BE2C (cell line): Measurements from ENCODE around the gene HMG20B.

Experiments used
- DNase-seq: peaks from one replicate; pipeline ENCODE4 v3.0.0-alpha.2; 2020
- H3K27me3 ChIP-seq: fragments of 250-450 bp; sonication (Bioruptor Pico); 2 replicates; pipeline ENCODE4 v1.5.1; 2020; ENCODE audit warnings: mild to moderate bottlenecking
- H3K36me3 ChIP-seq: fragments of 250-450 bp; sonication (Bioruptor Pico); 2 replicates; pipeline ENCODE4 v1.5.1; 2020; ENCODE audit warnings: mild to moderate bottlenecking
- H3K4me1 ChIP-seq: fragments of 250-450 bp; sonication (Bioruptor Pico); 2 replicates; pipeline ENCODE4 v1.5.1; 2020
- H3K4me3 ChIP-seq: 2 replicates; pipeline ENCODE4 v1.5.1; 2011; ENCODE audit warnings: low read depth, low read length
- H3K9me3 ChIP-seq: fragments of 250-450 bp; sonication (Bioruptor Pico); 2 replicates; pipeline ENCODE4 v1.5.1; 2020
- TF ChIP-seq, protein P1 (sequence below): IDR thresholded peaks from 2 replicates; pipeline ENCODE4 v1.5.1; 2012; ENCODE audit warnings: mild to moderate bottlenecking, low read depth, low read length

HMG20B gene

DNA sequence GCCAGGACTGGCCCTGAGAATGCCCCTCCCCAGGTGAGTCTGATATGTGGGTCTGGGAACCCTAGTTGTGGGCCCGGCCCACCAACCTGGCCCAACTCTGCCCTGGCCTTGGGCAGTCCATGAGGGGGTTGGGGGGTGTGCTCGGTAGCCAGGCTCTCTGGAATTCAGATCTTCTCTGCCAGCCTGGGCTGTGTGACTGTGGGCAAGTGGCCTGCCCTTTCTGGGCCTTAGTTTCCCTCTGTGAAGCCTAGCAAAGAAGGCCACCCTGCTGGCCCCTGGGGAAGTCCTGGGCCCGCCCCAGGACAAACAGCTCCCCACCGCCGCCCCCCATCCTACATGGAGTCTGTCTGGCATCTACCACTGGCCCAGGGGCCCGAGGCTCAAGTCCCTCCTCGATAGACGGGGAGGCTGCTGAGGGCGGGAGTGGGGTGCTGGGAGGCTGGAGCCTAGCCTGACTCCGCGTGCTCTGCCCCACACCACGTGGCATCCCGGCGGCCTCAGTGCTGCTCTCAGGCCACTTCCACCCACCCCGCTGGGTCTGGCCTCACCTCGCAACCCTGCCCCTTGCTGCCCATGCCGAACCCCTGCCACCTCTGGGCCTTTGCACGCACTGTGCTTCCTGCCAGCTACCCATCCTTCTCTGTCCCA, 42.2 kb downstream of the HMG20B start:
- H3K4me1 ChIP-seq, result no peaks in the 10 kb centered on the region
- TF ChIP-seq, protein P1, sequence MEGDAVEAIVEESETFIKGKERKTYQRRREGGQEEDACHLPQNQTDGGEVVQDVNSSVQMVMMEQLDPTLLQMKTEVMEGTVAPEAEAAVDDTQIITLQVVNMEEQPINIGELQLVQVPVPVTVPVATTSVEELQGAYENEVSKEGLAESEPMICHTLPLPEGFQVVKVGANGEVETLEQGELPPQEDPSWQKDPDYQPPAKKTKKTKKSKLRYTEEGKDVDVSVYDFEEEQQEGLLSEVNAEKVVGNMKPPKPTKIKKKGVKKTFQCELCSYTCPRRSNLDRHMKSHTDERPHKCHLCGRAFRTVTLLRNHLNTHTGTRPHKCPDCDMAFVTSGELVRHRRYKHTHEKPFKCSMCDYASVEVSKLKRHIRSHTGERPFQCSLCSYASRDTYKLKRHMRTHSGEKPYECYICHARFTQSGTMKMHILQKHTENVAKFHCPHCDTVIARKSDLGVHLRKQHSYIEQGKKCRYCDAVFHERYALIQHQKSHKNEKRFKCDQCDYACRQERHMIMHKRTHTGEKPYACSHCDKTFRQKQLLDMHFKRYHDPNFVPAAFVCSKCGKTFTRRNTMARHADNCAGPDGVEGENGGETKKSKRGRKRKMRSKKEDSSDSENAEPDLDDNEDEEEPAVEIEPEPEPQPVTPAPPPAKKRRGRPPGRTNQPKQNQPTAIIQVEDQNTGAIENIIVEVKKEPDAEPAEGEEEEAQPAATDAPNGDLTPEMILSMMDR, result no peak
- H3K4me3 ChIP-seq, result no peak overlapping the region
- H3K36me3 ChIP-seq, result peaks cover 37% of the 10 kb centered on the region
- H3K27me3 ChIP-seq, result no peaks in the 10 kb centered on the region
- no peaks in the 10 kb centered on the region for H3K9me3 ChIP-seq
- no peak for DNase-seq

- no peaks in the 10 kb centered on the region for H3K9me3 ChIP-seq
- no peaks in the 10 kb centered on the region for H3K27me3 ChIP-seq
- no peak for DNase-seq
- H3K4me3 ChIP-seq, result no peak overlapping the region
- TF ChIP-seq, protein P1, result no peak
- H3K36me3 ChIP-seq, result peaks cover 43% of the 10 kb centered on the region
- H3K4me1 ChIP-seq, result no peaks in the 10 kb centered on the region
These were observed 42.9 kb downstream of the HMG20B start for GRCh38 chr19:3615524-3616135.

DNA sequence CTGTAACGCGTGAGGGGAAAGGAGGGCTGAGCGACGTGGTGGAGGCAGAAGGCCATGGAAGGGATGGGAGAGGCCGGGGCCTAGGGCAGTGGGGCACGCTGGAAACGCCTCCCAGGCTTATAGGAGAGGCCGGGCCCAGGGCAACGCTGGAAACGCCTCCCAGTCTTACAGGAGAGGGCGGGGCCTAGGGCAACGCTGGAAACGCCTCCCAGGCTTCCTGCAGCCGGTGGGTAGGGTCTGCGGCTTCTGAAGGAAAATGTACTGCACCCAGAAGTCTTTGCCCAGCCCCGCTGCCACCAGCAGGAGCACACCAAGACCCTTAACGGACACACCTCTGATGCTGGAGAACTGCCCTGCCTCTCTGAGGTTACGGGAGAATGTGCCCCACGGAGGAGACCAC, 44.7 kb downstream of the HMG20B start:
- Histone ChIP-seq H3K4me3 (no peak overlapping the region), H3K9me3 (no peaks in the 10 kb centered on the region), H3K4me1 (no peaks in the 10 kb centered on the region), H3K27me3 (no peaks in the 10 kb centered on the region), H3K36me3 (peaks cover 35% of the 10 kb centered on the region)
- TF ChIP-seq, protein P1, result no peak
- no peak for DNase-seq

GRCh38 chr19:3618144-3618810, 45.5 kb downstream of the HMG20B start:
- TF ChIP-seq, protein P1, result peak; percentile 78
- Histone ChIP-seq H3K4me3 (no peak overlapping the region), H3K9me3 (no peaks in the 10 kb centered on the region), H3K4me1 (no peaks in the 10 kb centered on the region), H3K36me3 (peaks cover 32% of the 10 kb centered on the region), H3K27me3 (no peaks in the 10 kb centered on the region)
- DNase-seq, result peak; percentile 74

- Histone ChIP-seq H3K9me3 (no peaks in the 10 kb centered on the region), H3K36me3 (peaks cover 36% of the 10 kb centered on the region), H3K4me1 (no peaks in the 10 kb centered on the region), H3K4me3 (no peak overlapping the region), H3K27me3 (no peaks in the 10 kb centered on the region)
- TF ChIP-seq, protein P1, result no peak
- DNase-seq, result no peak
These were observed 46.3 kb downstream of the HMG20B start for GRCh38 chr19:3618811-3619630.
